C4-2B (cell line): ENCODE data around the gene TMEM156.

Experiments
- ZFX ChIP-seq: fragments of 450-650 bp; IDR thresholded peaks from 2 replicates; pipeline ENCODE4 v1.6.1; 2017
- TF ChIP-seq, protein P1 (sequence below): fragments of 450-650 bp; conservative IDR thresholded peaks from 2 replicates; pipeline ENCODE4 v1.5.1; 2017; ENCODE audit warnings: mild to moderate bottlenecking

DNA sequence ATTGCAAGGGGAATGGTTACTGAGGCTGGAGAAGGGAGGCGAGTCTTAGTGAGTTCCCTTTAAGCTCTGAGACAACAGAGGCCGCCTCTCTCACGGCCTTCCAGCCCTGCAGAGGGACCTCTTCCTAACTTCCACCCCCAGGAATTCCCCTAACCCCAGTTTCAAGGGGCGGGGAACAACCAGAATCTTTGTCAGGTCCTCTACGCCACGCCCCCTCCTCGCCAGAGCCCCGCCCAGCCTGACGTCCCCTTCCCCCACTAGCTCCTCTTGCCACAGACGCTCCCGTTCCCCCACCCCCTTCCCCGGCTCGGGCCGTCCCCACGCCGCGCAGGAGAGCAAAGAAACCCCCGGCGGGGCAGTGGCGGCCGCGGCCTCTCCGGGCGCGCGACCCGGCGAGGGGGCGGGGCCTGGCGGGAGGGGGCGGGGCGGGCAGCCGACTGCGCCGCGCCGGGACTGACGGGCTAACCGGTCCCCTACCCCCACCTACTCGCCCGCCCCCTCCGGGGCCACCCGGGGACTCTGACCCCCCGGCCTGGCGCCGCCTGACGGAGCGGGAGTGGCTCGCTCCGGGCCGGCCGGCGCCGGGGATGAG is 12.3 kb upstream of the TMEM156 start:
- TF ChIP-seq, protein P1, sequence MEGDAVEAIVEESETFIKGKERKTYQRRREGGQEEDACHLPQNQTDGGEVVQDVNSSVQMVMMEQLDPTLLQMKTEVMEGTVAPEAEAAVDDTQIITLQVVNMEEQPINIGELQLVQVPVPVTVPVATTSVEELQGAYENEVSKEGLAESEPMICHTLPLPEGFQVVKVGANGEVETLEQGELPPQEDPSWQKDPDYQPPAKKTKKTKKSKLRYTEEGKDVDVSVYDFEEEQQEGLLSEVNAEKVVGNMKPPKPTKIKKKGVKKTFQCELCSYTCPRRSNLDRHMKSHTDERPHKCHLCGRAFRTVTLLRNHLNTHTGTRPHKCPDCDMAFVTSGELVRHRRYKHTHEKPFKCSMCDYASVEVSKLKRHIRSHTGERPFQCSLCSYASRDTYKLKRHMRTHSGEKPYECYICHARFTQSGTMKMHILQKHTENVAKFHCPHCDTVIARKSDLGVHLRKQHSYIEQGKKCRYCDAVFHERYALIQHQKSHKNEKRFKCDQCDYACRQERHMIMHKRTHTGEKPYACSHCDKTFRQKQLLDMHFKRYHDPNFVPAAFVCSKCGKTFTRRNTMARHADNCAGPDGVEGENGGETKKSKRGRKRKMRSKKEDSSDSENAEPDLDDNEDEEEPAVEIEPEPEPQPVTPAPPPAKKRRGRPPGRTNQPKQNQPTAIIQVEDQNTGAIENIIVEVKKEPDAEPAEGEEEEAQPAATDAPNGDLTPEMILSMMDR, result no peak
- no peak for TF ChIP-seq ZFX
